HepG2 (cell line): ENCODE results near the gene TFPI. TPM values are rescaled to one million over a fixed set of nuclear protein-coding genes. Genes with fewer than 3 reads are reported as not detected.

Experiments
- ARID2 ChIP-seq: sonication (generic); formaldehyde crosslinking; IDR thresholded peaks from 2 replicates; pipeline ENCODE4 v1.8.1; 2022; ENCODE audit warnings: mild to moderate bottlenecking, missing genetic modification reagents, borderline replicate concordance
- ELF1 ChIP-seq: sonication (generic); formaldehyde crosslinking; IDR thresholded peaks from 2 replicates; pipeline ENCODE4 v1.4.0; 2020; ENCODE audit warnings: missing genetic modification reagents
- GATAD1 ChIP-seq: IDR thresholded peaks from 2 replicates; pipeline ENCODE4 v1.6.1; 2016; ENCODE audit warnings: missing genetic modification reagents, missing compliant biosample characterization
- JARID2 ChIP-seq: sonication (generic); formaldehyde crosslinking; IDR thresholded peaks from 2 replicates; pipeline ENCODE4 v1.8.1; 2023; ENCODE audit warnings: missing genetic modification reagents, inconsistent platforms; ENCODE audit not compliant: insufficient replicate concordance
- NFRKB ChIP-seq: fragments of 450-650 bp; IDR thresholded peaks from 2 replicates; pipeline ENCODE4 v1.6.1; 2017
- REPIN1 ChIP-seq: sonication (generic); formaldehyde crosslinking; IDR thresholded peaks from 2 replicates; pipeline ENCODE4 v1.8.0; 2022; ENCODE audit warnings: missing genetic modification reagents, low read depth, mild to moderate bottlenecking, borderline replicate concordance
- SIN3A ChIP-seq: IDR thresholded peaks from 2 replicates; pipeline ENCODE4 v1.6.1; 2011; ENCODE audit warnings: low read depth, mild to moderate bottlenecking, control low read depth, low read length, borderline replicate concordance
- SMAD1 ChIP-seq: sonication (generic); formaldehyde crosslinking; IDR thresholded peaks from 2 replicates; pipeline ENCODE4 v1.4.0; 2020; ENCODE audit warnings: missing genetic modification reagents, low read depth, mild to moderate bottlenecking, borderline replicate concordance
- TCF7 ChIP-seq: sonication (generic); IDR thresholded peaks from 2 replicates; pipeline ENCODE4 v1.6.1; 2016; ENCODE audit warnings: antibody characterized with exemption, low read depth
- ZNF678 ChIP-seq: sonication (generic); formaldehyde crosslinking; IDR thresholded peaks from 2 replicates; pipeline ENCODE4 v1.4.0; 2020; ENCODE audit warnings: mild to moderate bottlenecking, missing genetic modification reagents
- ZNF772 ChIP-seq: sonication (generic); formaldehyde crosslinking; IDR thresholded peaks from 2 replicates; pipeline ENCODE4 v1.5.0; 2020; ENCODE audit warnings: mild to moderate bottlenecking, missing genetic modification reagents
- polyA plus RNA-seq, 8 experiments: library from polyadenylated mRNA; depleted of rRNA in 3 of 8; stranded (reverse) in 7 of 8; unstranded in 1 of 8; fragments of >200 nt; fragmentation: Illumina TruSeq in 4 of 8; extraction: Trizol in 4 of 8; gene quantifications; 2 replicates each; pipeline versions ENCODE4 v1.2.1 to v1.2.3, GENCODE V29; 2011 to 2016; ENCODE audit warnings: low read depth in 4 of 8, missing spikeins in 1 of 8, mixed read lengths in 1 of 8; ENCODE audit not compliant: insufficient read depth in 1 of 8
- total RNA-seq, 5 experiments: library from RNA; depleted of rRNA; stranded (reverse); fragments of >200 nt; fragmentation: Illumina TruSeq; extraction: Trizol; gene quantifications; 2 replicates each; pipeline ENCODE4 v1.2.3, GENCODE V29; 2016; ENCODE audit warnings: low read depth in 1 of 5
- TF ChIP-seq, protein P1 (sequence below): sonication (generic); formaldehyde crosslinking; IDR thresholded peaks from 2 replicates; pipeline ENCODE4 v1.8.0; 2023; ENCODE audit warnings: mild to moderate bottlenecking, missing genetic modification reagents
- TF ChIP-seq, protein P2 (sequence below): sonication (generic); formaldehyde crosslinking; IDR thresholded peaks from 2 replicates; pipeline ENCODE4 v1.8.1; 2023; ENCODE audit warnings: mild to moderate bottlenecking, missing genetic modification reagents, borderline replicate concordance

TFPI gene
- total and polyA plus RNA-seq, 2 of the 13 experiments (the other 11 are each of a cell fraction or from before 2014, with no cell fraction given) = 301 to 436 TPM

DNA sequence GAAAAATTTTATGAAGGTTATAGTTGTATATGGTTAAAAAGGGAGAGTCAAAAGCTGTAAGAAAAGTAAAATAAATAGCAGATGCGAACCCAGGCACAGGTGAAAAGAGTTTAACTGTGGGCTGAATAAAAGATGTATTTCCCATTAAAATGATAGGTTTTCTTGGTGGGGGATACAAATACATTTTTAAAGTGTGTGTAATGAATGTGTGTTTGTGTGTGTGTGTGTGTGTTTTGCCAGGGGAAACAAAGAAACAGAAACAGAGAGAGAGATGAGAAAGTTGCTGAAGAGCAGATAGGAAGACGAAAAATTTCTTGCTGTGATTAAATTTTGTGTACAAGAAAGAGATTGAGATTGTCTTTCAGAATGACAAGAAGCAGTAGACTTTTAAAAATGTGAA lies 12.1 kb downstream of the TFPI start (continued):
- TF ChIP-seq ARID2 (CRISPR knock-in tag) (peak; percentile 11; the same call in 1 of the 2 replicates), SIN3A (0 out of 2 replicates have a peak, but pooled peaks have one; percentile 8), ELF1 (no peak), JARID2 (CRISPR knock-in tag) (no peak), GATAD1 (CRISPR knock-in tag) (no peak), NFRKB (no peak), ZNF772 (no peak), SMAD1 (CRISPR knock-in tag) (no peak), ZNF678 (CRISPR knock-in tag) (no peak), TCF7 (no peak), REPIN1 (CRISPR knock-in tag) (no peak)
- TF ChIP-seq, protein P1, sequence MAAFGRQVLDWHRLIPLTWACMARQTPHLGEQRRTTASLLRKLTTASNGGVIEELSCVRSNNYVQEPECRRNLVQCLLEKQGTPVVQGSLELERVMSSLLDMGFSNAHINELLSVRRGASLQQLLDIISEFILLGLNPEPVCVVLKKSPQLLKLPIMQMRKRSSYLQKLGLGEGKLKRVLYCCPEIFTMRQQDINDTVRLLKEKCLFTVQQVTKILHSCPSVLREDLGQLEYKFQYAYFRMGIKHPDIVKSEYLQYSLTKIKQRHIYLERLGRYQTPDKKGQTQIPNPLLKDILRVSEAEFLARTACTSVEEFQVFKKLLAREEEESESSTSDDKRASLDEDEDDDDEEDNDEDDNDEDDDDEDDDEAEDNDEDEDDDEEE = no peak
- TF ChIP-seq, protein P2, sequence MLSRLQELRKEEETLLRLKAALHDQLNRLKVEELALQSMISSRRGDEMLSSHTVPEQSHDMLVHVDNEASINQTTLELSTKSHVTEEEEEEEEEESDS = peak; percentile 3; the same call in 1 of the 2 replicates
